ENCODE data around the gene CEBPZ.
A peak's percentile ranks its signal among the peaks of the same experiment; 100 is the strongest.

CEBPZ gene

DNA sequence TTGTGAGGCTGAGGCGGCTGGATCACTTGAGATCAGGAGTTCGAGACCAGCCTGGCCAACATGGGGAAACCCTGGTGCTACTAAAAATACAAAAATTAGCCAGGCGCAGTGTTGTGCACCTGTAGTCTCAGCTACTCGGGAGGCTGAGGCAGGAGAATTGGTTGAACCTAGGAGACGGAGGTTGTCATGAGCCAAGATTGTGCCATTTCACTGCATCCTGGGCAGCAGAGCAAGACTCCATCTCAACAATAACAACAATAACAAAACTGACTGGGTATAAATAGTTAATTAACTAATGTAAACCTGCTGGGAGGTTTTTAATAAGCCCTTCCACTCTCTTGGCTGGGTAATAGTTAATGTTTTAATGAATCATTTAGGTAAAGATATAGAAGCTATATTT is 50.8 kb downstream of the CEBPZ start:
- DNase-seq (ENCODE audit: low spot score) = no peak
- in situ Hi-C loops (cut with MboI; ENCODE audit: low sequenced_read_pairs, unreplicated experiment) = no loop called here
- TF ChIP-seq, protein P1, sequence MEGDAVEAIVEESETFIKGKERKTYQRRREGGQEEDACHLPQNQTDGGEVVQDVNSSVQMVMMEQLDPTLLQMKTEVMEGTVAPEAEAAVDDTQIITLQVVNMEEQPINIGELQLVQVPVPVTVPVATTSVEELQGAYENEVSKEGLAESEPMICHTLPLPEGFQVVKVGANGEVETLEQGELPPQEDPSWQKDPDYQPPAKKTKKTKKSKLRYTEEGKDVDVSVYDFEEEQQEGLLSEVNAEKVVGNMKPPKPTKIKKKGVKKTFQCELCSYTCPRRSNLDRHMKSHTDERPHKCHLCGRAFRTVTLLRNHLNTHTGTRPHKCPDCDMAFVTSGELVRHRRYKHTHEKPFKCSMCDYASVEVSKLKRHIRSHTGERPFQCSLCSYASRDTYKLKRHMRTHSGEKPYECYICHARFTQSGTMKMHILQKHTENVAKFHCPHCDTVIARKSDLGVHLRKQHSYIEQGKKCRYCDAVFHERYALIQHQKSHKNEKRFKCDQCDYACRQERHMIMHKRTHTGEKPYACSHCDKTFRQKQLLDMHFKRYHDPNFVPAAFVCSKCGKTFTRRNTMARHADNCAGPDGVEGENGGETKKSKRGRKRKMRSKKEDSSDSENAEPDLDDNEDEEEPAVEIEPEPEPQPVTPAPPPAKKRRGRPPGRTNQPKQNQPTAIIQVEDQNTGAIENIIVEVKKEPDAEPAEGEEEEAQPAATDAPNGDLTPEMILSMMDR (IDR thresholded peaks at IDR 0.05; ENCODE audit: borderline replicate concordance, control extremely low read depth, extremely low read depth, insufficient read depth, missing control alignments) = no peak

DNA sequence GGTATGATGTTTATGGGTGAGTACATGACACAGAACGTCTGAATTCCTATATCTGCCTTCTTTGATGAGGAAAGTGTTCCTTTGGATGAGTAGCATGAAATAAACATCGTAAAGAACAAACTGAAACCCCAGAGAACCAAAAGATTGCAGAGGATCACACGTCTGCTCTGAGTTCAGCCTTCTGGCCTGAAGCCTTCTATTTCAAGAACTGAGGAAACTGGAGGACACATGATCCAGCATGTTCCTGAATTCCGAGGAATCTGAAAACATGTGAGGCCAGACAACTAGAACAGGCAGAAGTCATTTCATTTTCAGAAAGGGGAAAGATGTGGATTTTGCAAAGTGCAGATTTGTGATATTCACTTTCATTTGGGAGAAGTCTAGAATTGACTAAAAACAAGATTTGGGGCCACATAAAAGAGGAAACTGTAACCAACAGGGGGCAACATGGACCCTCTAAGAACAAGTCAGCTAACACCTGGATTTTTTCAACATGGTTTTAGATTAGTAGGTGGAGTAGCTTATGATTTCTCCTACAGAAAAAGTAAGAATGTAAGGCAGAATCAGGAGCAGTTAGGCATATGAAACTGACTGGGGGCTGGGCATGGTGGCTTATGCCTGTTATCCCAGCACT is 51.3 kb downstream of the CEBPZ start:
- DNase-seq (ENCODE audit: low spot score) = no peak
- in situ Hi-C loops (cut with MboI; ENCODE audit: low sequenced_read_pairs, unreplicated experiment) = no loop called here
- TF ChIP-seq, protein P1 (IDR thresholded peaks at IDR 0.05; ENCODE audit: borderline replicate concordance, control extremely low read depth, extremely low read depth, insufficient read depth, missing control alignments) = no peak

DNA sequence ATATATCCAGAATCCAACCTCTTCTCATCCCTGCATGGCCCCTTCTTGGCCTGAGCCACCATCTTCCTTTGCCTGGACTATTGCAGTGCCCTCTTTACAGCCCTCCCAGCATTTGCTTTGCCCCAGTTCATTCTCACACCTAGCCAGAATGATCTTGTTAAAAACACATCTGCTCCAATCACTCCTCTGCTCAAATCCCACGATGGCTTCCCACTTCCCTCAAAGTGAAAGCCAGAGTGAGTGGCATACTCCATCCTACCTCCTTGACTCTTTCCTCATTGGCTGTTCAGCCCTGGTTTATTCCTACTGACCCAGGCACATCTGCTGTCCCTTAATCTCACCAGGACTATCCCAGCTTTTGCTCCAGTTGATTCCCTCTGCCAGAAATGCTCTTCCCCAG is 57.7 kb downstream of the CEBPZ start:
- DNase-seq (ENCODE audit: low spot score) = no peak
- in situ Hi-C loops (cut with MboI; ENCODE audit: low sequenced_read_pairs, unreplicated experiment) = loop anchor here (25.0 kb wide), 1 partner anchor 714 kb away; no protein-coding TSS in a partner anchor
- TF ChIP-seq, protein P1 (IDR thresholded peaks at IDR 0.05; ENCODE audit: borderline replicate concordance, control extremely low read depth, extremely low read depth, insufficient read depth, missing control alignments) = no peak

DNA sequence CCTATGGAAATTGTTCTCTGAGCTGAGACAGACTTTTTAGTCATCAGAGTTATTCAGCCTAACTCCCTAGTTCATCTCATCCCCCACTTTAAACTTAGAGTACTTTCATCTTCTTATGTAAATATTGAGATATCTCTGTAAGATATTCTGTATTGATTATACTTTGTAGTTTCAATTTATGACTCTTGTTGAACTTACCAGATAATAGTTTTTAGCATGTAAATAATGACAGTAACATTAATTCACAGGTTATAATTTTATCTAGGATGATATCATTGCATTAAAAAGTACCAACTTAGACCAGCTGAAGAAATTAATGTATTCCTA is 59.8 kb downstream of the CEBPZ start:
- TF ChIP-seq, protein P1 (IDR thresholded peaks at IDR 0.05; ENCODE audit: borderline replicate concordance, control extremely low read depth, extremely low read depth, insufficient read depth, missing control alignments) = no peak
- DNase-seq (ENCODE audit: low spot score) = no peak
- in situ Hi-C loops (cut with MboI; ENCODE audit: low sequenced_read_pairs, unreplicated experiment) = loop anchor here (25.0 kb wide), 1 partner anchor 716 kb away; no protein-coding TSS in a partner anchor

DNA sequence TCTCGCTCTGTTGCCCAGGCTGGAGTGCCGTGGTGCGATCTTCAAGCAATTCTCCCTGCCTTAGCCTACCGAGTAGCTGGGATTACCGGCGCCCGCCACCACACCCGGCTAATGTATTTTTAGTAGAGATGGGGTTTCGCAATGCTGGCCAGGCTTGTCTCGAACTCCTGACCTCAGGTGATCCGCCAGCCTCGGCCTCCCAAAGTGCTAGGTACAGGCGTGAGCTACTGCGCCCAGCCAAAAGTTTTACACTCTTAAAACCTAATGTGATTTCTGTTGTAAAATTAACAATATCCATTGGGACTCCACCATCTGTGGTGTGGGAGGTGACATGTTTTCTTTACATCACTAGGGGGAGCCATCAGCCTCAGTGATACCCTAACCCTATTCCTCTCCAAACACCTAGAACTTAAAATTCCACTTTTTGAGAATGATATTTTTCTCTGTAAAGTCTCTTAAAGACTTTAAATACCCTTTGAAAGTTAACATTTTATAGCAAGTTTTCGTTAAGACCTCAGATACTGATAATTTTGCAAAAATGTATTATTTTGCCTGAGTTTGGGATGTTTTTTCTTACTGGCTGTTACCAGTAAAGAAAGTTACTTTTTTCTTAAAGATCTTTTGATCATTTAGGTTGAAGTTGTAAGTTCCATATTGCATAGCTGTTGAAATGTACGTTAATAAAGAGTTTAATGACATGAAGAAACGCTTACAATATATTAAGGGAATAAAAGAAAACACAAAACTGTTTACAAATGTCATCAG is 63.0 kb downstream of the CEBPZ start:
- DNase-seq (ENCODE audit: low spot score) = peak; percentile 82
- TF ChIP-seq, protein P1 (IDR thresholded peaks at IDR 0.05; ENCODE audit: borderline replicate concordance, control extremely low read depth, extremely low read depth, insufficient read depth, missing control alignments) = peak; percentile 60
- in situ Hi-C loops (cut with MboI; ENCODE audit: low sequenced_read_pairs, unreplicated experiment) = loop anchor here (25.0 kb wide), 1 partner anchor 719 kb away; no protein-coding TSS in a partner anchor

DNA sequence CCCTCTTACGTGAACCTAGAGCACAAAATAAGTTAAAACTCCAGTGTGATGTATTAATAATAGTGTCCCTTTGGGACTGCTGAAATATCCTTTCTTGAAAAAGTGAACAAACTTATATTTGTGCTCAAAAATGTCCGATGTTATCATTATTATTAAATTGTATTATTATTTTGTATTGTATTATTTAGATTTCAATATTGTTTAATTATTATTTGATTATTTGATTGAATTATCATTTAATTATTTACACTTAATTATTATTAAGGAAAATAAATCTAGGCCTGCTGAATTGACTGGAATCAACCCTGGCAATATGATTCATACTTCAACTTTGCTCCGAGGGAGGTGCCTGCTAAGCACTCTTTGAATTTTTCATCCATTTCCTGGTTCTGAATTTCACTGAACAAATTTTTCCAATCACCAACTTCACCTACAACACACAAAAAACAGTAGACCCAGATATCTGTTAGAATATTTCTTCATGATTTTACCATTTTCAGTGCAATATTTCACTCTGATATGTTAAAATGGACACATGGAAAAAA is 63.7 kb downstream of the CEBPZ start:
- DNase-seq (ENCODE audit: low spot score) = no peak
- TF ChIP-seq, protein P1 (IDR thresholded peaks at IDR 0.05; ENCODE audit: borderline replicate concordance, control extremely low read depth, extremely low read depth, insufficient read depth, missing control alignments) = no peak
- in situ Hi-C loops (cut with MboI; ENCODE audit: low sequenced_read_pairs, unreplicated experiment) = loop anchor here (25.0 kb wide), 1 partner anchor 720 kb away; no protein-coding TSS in a partner anchor
